CD14-positive monocyte (primary cell): ENCODE measurements around the gene KCNN2. TPM values are rescaled to one million over a fixed set of nuclear protein-coding genes. Genes with fewer than 3 reads are reported as not detected.

Source experiments
- DNase-seq, 3 donors: peaks; one replicate each; pipeline ENCODE4 v3.0.0-alpha.2; 2011 to 2022
- H2AFZ ChIP-seq: 2 replicates; pipeline ENCODE4 v1.6.0; 2012; ENCODE audit warnings: mild to moderate bottlenecking, low read depth, low read length, inconsistent platforms; ENCODE audit not compliant: insufficient read depth, poor library complexity, severe bottlenecking
- H3K27ac ChIP-seq, 2 donors: 1 replicate in 1 of 2; 2 replicates in 1 of 2; pipeline ENCODE4 v1.5.1; 2012 to 2013; ENCODE audit warnings: low read length in 2 of 2, control low read depth in 1 of 2, inconsistent platforms in 1 of 2, low read depth in 1 of 2, mild to moderate bottlenecking in 1 of 2
- H3K27me3 ChIP-seq, 2 donors: one replicate each; pipeline versions ENCODE4 v1.6.0 to v1.6.1; 2011 to 2013; ENCODE audit warnings: low read length in 2 of 2; ENCODE audit not compliant: control insufficient read depth in 2 of 2, insufficient read depth in 2 of 2
- H3K36me3 ChIP-seq, 2 donors: replicated peaks in 1 of 2; 1 replicate in 1 of 2; 2 replicates in 1 of 2; pipeline versions ENCODE4 v1.5.1 to v1.6.1; 2012 to 2013; ENCODE audit warnings: low read length in 2 of 2, control low read depth in 1 of 2, inconsistent platforms in 1 of 2, mild to moderate bottlenecking in 1 of 2; ENCODE audit not compliant: insufficient read depth in 2 of 2, control insufficient read depth in 1 of 2
- H3K4me1 ChIP-seq, 2 donors: 1 replicate in 1 of 2; 2 replicates in 1 of 2; pipeline versions ENCODE4 v1.5.1 to v1.6.1; 2012 to 2013; ENCODE audit warnings: low read length in 2 of 2, control low read depth in 1 of 2, inconsistent platforms in 1 of 2, mild to moderate bottlenecking in 1 of 2, moderate library complexity in 1 of 2; ENCODE audit not compliant: insufficient read depth in 2 of 2, control insufficient read depth in 1 of 2
- H3K4me2 ChIP-seq: replicated peaks from 2 replicates; pipeline ENCODE3; 2012; ENCODE audit warnings: low read length, moderate library complexity, mild to moderate bottlenecking; ENCODE audit not compliant: poor library complexity, severe bottlenecking; ENCODE audit errors: extremely low read depth
- H3K4me3 ChIP-seq, 3 experiments: fragments of 200-600 bp in 1 of 3; sonication (generic) in 1 of 3; replicated peaks in 1 of 3; 1 replicate in 2 of 3; 2 replicates in 1 of 3; pipeline ENCODE4 v1.5.1; 2011 to 2013; ENCODE audit warnings: low read length in 3 of 3, mild to moderate bottlenecking in 3 of 3, control low read depth in 2 of 3, low read depth in 2 of 3, inconsistent platforms in 1 of 3, moderate library complexity in 1 of 3
- H3K79me2 ChIP-seq: 2 replicates; pipeline ENCODE4 v1.6.0; 2012; ENCODE audit warnings: mild to moderate bottlenecking, control low read depth, inconsistent platforms, low read length, moderate library complexity; ENCODE audit not compliant: insufficient read depth
- H3K9ac ChIP-seq: 2 replicates; pipeline ENCODE4 v1.6.0; 2017; ENCODE audit warnings: low read length, mild to moderate bottlenecking; ENCODE audit not compliant: insufficient read depth, poor library complexity, severe bottlenecking
- H3K9me3 ChIP-seq, 2 donors: replicated peaks in 1 of 2; 1 replicate in 1 of 2; 2 replicates in 1 of 2; pipeline versions ENCODE4 v1.5.1 to v1.6.1; 2012 to 2013; ENCODE audit warnings: low read length in 2 of 2, control low read depth in 1 of 2; ENCODE audit not compliant: control insufficient read depth in 1 of 2, insufficient read depth in 1 of 2
- H4K20me1 ChIP-seq: 2 replicates; pipeline ENCODE4 v1.6.0; 2012; ENCODE audit warnings: mild to moderate bottlenecking, low read length, control low read depth, moderate library complexity; ENCODE audit not compliant: insufficient read depth
- H3K27ac Mint-ChIP-seq, 7 donors: one replicate each; pipeline ENCODE4 v1.8.0; 2020; ENCODE audit warnings: mild to moderate bottlenecking in 7 of 7, mixed read lengths in 7 of 7, moderate library complexity in 6 of 7, inconsistent platforms in 2 of 7
- H3K27me3 Mint-ChIP-seq, 3 donors: one replicate each; pipeline ENCODE4 v1.8.0; 2021 to 2022; ENCODE audit warnings: low read depth in 3 of 3, mild to moderate bottlenecking in 3 of 3, mixed read lengths in 3 of 3, moderate library complexity in 3 of 3, inconsistent platforms in 1 of 3
- H3K36me3 Mint-ChIP-seq, 2 donors: one replicate each; pipeline ENCODE4 v1.8.0; 2020; ENCODE audit warnings: mixed read lengths in 2 of 2, inconsistent platforms in 1 of 2, mild to moderate bottlenecking in 1 of 2
- H3K4me1 Mint-ChIP-seq: one replicate; pipeline ENCODE4 v1.8.0; 2020; ENCODE audit warnings: mild to moderate bottlenecking, mixed read lengths
- H3K4me3 Mint-ChIP-seq, 2 donors: one replicate each; pipeline ENCODE4 v1.8.0; 2020; ENCODE audit warnings: mild to moderate bottlenecking in 2 of 2, mixed read lengths in 2 of 2, moderate library complexity in 1 of 2
- H3K9me3 Mint-ChIP-seq, 7 donors: one replicate each; pipeline ENCODE4 v1.8.0; 2020 to 2022; ENCODE audit warnings: mixed read lengths in 7 of 7, mild to moderate bottlenecking in 6 of 7, moderate library complexity in 6 of 7, inconsistent platforms in 2 of 7
- WGBS: methylation state at CpG from one replicate; pipeline ENCODE4 v1.1.5; 2013; ENCODE audit warnings: missing lambda C conversion rate; ENCODE audit not compliant: insufficient coverage; 5-methylcytosine and 5-hydroxymethylcytosine counted together
- intact Hi-C, 2 donors: fragments of 100-400 bp; cut with micrococcal nuclease; formaldehyde crosslinking; loops; one replicate each; pipeline versions ENCODE4 v1.15.0 to v1.15.1; 2023
- polyA plus RNA-seq, 3 donors: library from polyadenylated mRNA; depleted of rRNA in 1 of 3; unstranded in 2 of 3; stranded (reverse) in 1 of 3; fragments of 300-500 nt in 2 of 3; fragments of >200 nt in 1 of 3; fragmentation: Illumina TruSeq in 2 of 3; gene quantifications; 1 replicate in 2 of 3; 2 replicates in 1 of 3; pipeline ENCODE4 v1.2.3, GENCODE V29; 2012 to 2021
- TF ChIP-seq, protein P1 (sequence below): fragments of 200-600 bp; IDR thresholded peaks from one replicate; pipeline ENCODE4 v1.8.0; 2022; ENCODE audit warnings: antibody characterized with exemption, mild to moderate bottlenecking

The KCNN2 gene
- polyA plus RNA-seq, 3 donors, result not detected

DNA sequence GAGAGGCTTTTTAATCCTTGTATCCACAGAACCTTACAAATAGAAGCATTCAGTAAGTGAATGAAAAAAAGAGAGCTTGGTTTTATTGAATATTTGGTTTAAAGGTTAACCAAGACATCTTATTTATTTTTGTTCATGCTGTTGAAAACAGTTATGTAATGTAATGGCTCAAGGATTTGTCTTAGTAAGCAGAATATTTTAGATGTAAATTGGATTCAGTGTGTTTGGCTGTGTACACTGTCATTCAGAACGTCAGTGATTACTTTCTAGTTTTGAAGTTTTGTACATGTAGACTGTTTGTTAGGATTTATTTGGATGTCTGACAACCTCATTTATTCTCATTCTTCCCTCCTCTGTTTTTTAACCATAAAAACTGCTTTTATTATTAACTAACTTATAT, 31.3 kb downstream of the KCNN2 start:
- H3K27me3 Mint-ChIP-seq, result peaks cover 0 to 10% (median 2%) of the 10 kb centered on the region in 3 donors
- Histone ChIP-seq H3K79me2 (no peaks in the 10 kb centered on the region), H3K9me3 (no peaks in the 10 kb centered on the region), H3K4me1 (no peaks in the 10 kb centered on the region), H3K4me3 (no peak overlapping the region), H3K36me3 (no peaks in the 10 kb centered on the region), H4K20me1 (no peaks in the 10 kb centered on the region), H3K27me3 (peaks cover 0 to 4% of the 10 kb centered on the region in 2 donors), H3K9ac (no peak overlapping the region), H3K27ac (no peak overlapping the region), H3K4me2 (no peak overlapping the region), H2AFZ (no peak overlapping the region)
- no peak overlapping the region for H3K27ac Mint-ChIP-seq
- no peak overlapping the region for H3K4me3 Mint-ChIP-seq
- DNase-seq, result no peak
- H3K36me3 Mint-ChIP-seq, result no peaks in the 10 kb centered on the region
- H3K9me3 Mint-ChIP-seq, result peaks cover 0 to 3% (median 0%) of the 10 kb centered on the region in 7 donors
- WGBS, result no CpG with 5 or more reads among the region's 1 CpG
- intact Hi-C loops, result no loop called here
- H3K4me1 Mint-ChIP-seq, result no peaks in the 10 kb centered on the region
- TF ChIP-seq, protein P1, sequence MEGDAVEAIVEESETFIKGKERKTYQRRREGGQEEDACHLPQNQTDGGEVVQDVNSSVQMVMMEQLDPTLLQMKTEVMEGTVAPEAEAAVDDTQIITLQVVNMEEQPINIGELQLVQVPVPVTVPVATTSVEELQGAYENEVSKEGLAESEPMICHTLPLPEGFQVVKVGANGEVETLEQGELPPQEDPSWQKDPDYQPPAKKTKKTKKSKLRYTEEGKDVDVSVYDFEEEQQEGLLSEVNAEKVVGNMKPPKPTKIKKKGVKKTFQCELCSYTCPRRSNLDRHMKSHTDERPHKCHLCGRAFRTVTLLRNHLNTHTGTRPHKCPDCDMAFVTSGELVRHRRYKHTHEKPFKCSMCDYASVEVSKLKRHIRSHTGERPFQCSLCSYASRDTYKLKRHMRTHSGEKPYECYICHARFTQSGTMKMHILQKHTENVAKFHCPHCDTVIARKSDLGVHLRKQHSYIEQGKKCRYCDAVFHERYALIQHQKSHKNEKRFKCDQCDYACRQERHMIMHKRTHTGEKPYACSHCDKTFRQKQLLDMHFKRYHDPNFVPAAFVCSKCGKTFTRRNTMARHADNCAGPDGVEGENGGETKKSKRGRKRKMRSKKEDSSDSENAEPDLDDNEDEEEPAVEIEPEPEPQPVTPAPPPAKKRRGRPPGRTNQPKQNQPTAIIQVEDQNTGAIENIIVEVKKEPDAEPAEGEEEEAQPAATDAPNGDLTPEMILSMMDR, result no peak

DNA sequence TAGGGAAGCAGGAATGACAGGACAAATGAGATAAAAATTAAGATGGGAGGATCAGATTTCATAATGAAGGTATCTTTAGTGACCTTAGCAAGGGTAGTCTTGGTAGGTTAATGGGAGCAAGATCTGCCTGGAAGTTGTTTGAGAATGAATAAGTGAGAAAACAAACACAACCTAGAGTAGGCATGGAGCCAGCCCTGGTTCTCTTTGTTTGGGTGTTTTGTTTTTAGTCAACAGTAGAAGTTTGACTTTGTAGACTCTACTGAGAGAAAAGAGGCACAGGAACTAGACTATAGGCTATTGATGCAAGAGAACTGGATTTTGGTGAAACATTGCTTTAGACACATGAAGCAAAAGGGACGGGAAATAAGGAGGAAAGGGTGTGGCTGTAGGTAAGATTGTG, 40.3 kb downstream of the KCNN2 start:
- Histone ChIP-seq H2AFZ (no peak overlapping the region), H3K4me2 (no peak overlapping the region), H4K20me1 (no peaks in the 10 kb centered on the region), H3K36me3 (no peaks in the 10 kb centered on the region), H3K4me1 (no peaks in the 10 kb centered on the region), H3K27me3 (no peaks in the 10 kb centered on the region), H3K4me3 (no peak overlapping the region), H3K9ac (no peak overlapping the region), H3K9me3 (no peaks in the 10 kb centered on the region), H3K79me2 (no peaks in the 10 kb centered on the region), H3K27ac (no peak overlapping the region)
- TF ChIP-seq, protein P1, result no peak
- Mint-ChIP-seq H3K4me1 (no peaks in the 10 kb centered on the region), H3K36me3 (no peaks in the 10 kb centered on the region), H3K27me3 (peaks cover 1 to 3% (median 3%) of the 10 kb centered on the region in 3 donors), H3K27ac (no peak overlapping the region), H3K4me3 (no peak overlapping the region), H3K9me3 (peaks cover 0 to 6% (median 4%) of the 10 kb centered on the region in 7 donors)
- WGBS, result 50% methylated on average over 1 of the region's 1 CpG
- intact Hi-C loops, result no loop called here
- no peak for DNase-seq
